HepG2 (cell line): ENCODE results near the gene DAPK3. TPM values are rescaled to one million over a fixed set of nuclear protein-coding genes. Genes with fewer than 3 reads are reported as not detected.

Experiments
- BRCA1 ChIP-seq: sonication (generic); formaldehyde crosslinking; IDR thresholded peaks from 2 replicates; pipeline ENCODE4 v1.4.0; 2020; ENCODE audit warnings: missing genetic modification reagents
- HMG20B ChIP-seq: conservative IDR thresholded peaks from 2 replicates; pipeline ENCODE4 v1.6.1; 2016; ENCODE audit warnings: missing genetic modification reagents, missing compliant biosample characterization
- MATR3 ChIP-seq: sonication (generic); formaldehyde crosslinking; IDR thresholded peaks from 2 replicates; pipeline ENCODE4 v1.4.0; 2020; ENCODE audit warnings: missing genetic modification reagents
- MEF2D ChIP-seq: sonication (generic); formaldehyde crosslinking; IDR thresholded peaks from 2 replicates; pipeline ENCODE4 v1.5.1; 2020; ENCODE audit warnings: mild to moderate bottlenecking, missing genetic modification reagents
- MTA3 ChIP-seq: sonication (generic); formaldehyde crosslinking; IDR thresholded peaks from 2 replicates; pipeline ENCODE4 v1.4.0; 2020; ENCODE audit warnings: missing genetic modification reagents
- NBN ChIP-seq: fragments of 450-650 bp; conservative IDR thresholded peaks from 2 replicates; pipeline ENCODE4 v1.6.1; 2017
- NCOA5 ChIP-seq: sonication (generic); formaldehyde crosslinking; IDR thresholded peaks from 2 replicates; pipeline ENCODE4 v1.4.0; 2020; ENCODE audit warnings: missing genetic modification reagents
- NFATC3 ChIP-seq: sonication (generic); formaldehyde crosslinking; IDR thresholded peaks from 2 replicates; pipeline ENCODE4 v1.5.1; 2020; ENCODE audit warnings: mild to moderate bottlenecking, missing genetic modification reagents
- ONECUT2 ChIP-seq: sonication (generic); formaldehyde crosslinking; IDR thresholded peaks from 2 replicates; pipeline ENCODE4 v1.4.0; 2020; ENCODE audit warnings: missing genetic modification reagents
- REPIN1 ChIP-seq: sonication (generic); formaldehyde crosslinking; IDR thresholded peaks from 2 replicates; pipeline ENCODE4 v1.8.0; 2022; ENCODE audit warnings: missing genetic modification reagents, low read depth, mild to moderate bottlenecking, borderline replicate concordance
- SIN3A ChIP-seq: IDR thresholded peaks from 2 replicates; pipeline ENCODE4 v1.6.1; 2011; ENCODE audit warnings: low read depth, mild to moderate bottlenecking, control low read depth, low read length, borderline replicate concordance
- TCF12 ChIP-seq, 2 experiments: fragments of 450-650 bp in 1 of 2; sonication (generic) in 1 of 2; formaldehyde crosslinking in 1 of 2; IDR thresholded peaks; 2 replicates each; pipeline versions ENCODE4 v1.6.1 to v1.8.0; 2017 to 2022; ENCODE audit warnings: antibody characterized with exemption in 1 of 2, mild to moderate bottlenecking in 1 of 2, missing genetic modification reagents in 1 of 2, moderate library complexity in 1 of 2
- ZMYM4 ChIP-seq: sonication (generic); formaldehyde crosslinking; IDR thresholded peaks from 2 replicates; pipeline ENCODE4 v1.8.1; 2023; ENCODE audit warnings: mild to moderate bottlenecking, missing genetic modification reagents
- ZNF121 ChIP-seq: sonication (generic); formaldehyde crosslinking; IDR thresholded peaks from 2 replicates; pipeline ENCODE4 v1.5.0; 2020; ENCODE audit warnings: mild to moderate bottlenecking, missing genetic modification reagents
- ZNF274 ChIP-seq: sonication (generic); formaldehyde crosslinking; IDR thresholded peaks from 2 replicates; pipeline ENCODE4 v1.5.1; 2020; ENCODE audit warnings: mild to moderate bottlenecking, missing genetic modification reagents
- ZNF292 ChIP-seq: sonication (generic); formaldehyde crosslinking; IDR thresholded peaks from 2 replicates; pipeline ENCODE4 v1.8.1; 2022; ENCODE audit warnings: mild to moderate bottlenecking, low read depth, missing genetic modification reagents, borderline replicate concordance
- ZNF75D ChIP-seq: sonication (generic); formaldehyde crosslinking; IDR thresholded peaks from 2 replicates; pipeline ENCODE4 v1.8.1; 2023; ENCODE audit warnings: missing genetic modification reagents, mild to moderate bottlenecking, borderline replicate concordance
- ZNF780A ChIP-seq: sonication (generic); formaldehyde crosslinking; IDR thresholded peaks from 2 replicates; pipeline ENCODE4 v1.8.0; 2022; ENCODE audit warnings: mild to moderate bottlenecking, missing genetic modification reagents, moderate library complexity
- polyA plus RNA-seq, 8 experiments: library from polyadenylated mRNA; depleted of rRNA in 3 of 8; stranded (reverse) in 7 of 8; unstranded in 1 of 8; fragments of >200 nt; fragmentation: Illumina TruSeq in 4 of 8; extraction: Trizol in 4 of 8; gene quantifications; 2 replicates each; pipeline versions ENCODE4 v1.2.1 to v1.2.3, GENCODE V29; 2011 to 2016; ENCODE audit warnings: low read depth in 4 of 8, missing spikeins in 1 of 8, mixed read lengths in 1 of 8; ENCODE audit not compliant: insufficient read depth in 1 of 8
- total RNA-seq, 5 experiments: library from RNA; depleted of rRNA; stranded (reverse); fragments of >200 nt; fragmentation: Illumina TruSeq; extraction: Trizol; gene quantifications; 2 replicates each; pipeline ENCODE4 v1.2.3, GENCODE V29; 2016; ENCODE audit warnings: low read depth in 1 of 5
- TF ChIP-seq, protein P1 (sequence below): sonication (generic); formaldehyde crosslinking; conservative IDR thresholded peaks from 2 replicates; pipeline ENCODE4 v1.8.0; 2022; ENCODE audit warnings: missing genetic modification reagents
- TF ChIP-seq, protein P2 (sequence below): sonication (generic); formaldehyde crosslinking; IDR thresholded peaks from 2 replicates; pipeline ENCODE4 v1.4.0; 2020; ENCODE audit warnings: missing genetic modification reagents, borderline replicate concordance
- TF ChIP-seq, protein P3 (sequence below): sonication (generic); formaldehyde crosslinking; IDR thresholded peaks from 2 replicates; pipeline ENCODE4 v1.4.0; 2020; ENCODE audit warnings: missing genetic modification reagents, mild to moderate bottlenecking, borderline replicate concordance

DAPK3 gene
- total and polyA plus RNA-seq, 2 of the 13 experiments (the other 11 are each of a cell fraction or from before 2014, with no cell fraction given) = 30.5 to 37.3 TPM

DNA sequence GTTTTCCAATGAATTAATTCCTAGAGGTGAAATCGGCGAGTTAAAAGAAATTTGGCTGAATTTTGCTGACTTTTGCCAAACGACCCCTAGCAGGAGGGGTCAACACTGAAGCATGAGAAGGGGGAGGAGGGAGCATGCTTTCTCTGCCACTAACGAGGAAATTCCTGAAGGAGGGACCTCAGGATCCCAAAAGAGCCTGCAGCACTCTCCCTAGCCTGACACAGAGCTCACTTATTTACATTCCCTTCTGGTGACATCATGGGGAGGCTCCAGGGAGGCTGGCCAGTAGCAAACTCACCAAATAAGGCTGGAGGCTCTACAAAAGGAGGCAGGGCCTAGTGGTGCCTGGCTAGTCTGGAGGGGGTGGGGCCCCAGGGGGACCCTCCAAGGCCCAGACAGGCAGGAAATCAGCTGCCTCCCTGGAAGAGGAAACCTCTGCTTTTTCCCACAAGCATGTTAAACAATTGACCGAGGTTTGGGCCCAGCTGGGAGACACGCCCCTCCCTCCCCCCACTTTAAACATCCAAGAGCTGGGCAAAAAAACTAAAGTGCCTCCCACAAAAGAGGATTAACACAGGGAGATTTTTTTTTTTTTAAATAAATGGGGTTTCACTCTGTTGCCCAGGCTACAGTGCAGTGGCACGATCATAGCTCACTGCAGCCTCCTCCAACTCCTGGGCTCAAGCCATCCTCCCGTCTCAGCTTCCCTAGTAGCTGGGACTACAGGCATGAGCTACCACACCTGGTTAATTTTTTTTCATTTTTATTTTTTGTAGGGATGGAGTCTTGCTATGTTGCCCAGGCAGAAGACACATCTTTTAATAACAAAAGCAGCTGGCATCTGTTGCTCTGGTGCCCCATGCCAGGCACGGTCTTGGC is 2.1 kb downstream of the DAPK3 start (continued):
- TF ChIP-seq, protein P1, sequence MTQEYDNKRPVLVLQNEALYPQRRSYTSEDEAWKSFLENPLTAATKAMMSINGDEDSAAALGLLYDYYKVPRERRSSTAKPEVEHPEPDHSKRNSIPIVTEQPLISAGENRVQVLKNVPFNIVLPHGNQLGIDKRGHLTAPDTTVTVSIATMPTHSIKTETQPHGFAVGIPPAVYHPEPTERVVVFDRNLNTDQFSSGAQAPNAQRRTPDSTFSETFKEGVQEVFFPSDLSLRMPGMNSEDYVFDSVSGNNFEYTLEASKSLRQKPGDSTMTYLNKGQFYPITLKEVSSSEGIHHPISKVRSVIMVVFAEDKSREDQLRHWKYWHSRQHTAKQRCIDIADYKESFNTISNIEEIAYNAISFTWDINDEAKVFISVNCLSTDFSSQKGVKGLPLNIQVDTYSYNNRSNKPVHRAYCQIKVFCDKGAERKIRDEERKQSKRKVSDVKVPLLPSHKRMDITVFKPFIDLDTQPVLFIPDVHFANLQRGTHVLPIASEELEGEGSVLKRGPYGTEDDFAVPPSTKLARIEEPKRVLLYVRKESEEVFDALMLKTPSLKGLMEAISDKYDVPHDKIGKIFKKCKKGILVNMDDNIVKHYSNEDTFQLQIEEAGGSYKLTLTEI (CRISPR knock-in tag) = no peak
- TF ChIP-seq ONECUT2 (CRISPR knock-in tag) (no peak), MEF2D (CRISPR knock-in tag) (no peak), NFATC3 (CRISPR knock-in tag) (no peak), ZNF121 (peak; percentile 45; the same call in 1 of the 2 replicates), NBN (no peak), ZMYM4 (CRISPR knock-in tag) (no peak), ZNF75D (CRISPR knock-in tag) (no peak), ZNF274 (CRISPR knock-in tag) (no peak), REPIN1 (CRISPR knock-in tag) (no peak), TCF12 (IDR thresholded peaks at IDR 0.05) (no peak), TCF12 (CRISPR knock-in tag; IDR thresholded peaks at IDR 0.05) (no peak), SIN3A (no peak; the same call in 1 of the 2 replicates), BRCA1 (CRISPR knock-in tag) (no peak), NCOA5 (CRISPR knock-in tag) (no peak), HMG20B (CRISPR knock-in tag) (no peak), MTA3 (CRISPR knock-in tag) (no peak), ZNF292 (CRISPR knock-in tag) (no peak), ZNF780A (CRISPR knock-in tag) (no peak), MATR3 (CRISPR knock-in tag) (no peak)
- TF ChIP-seq, protein P2, sequence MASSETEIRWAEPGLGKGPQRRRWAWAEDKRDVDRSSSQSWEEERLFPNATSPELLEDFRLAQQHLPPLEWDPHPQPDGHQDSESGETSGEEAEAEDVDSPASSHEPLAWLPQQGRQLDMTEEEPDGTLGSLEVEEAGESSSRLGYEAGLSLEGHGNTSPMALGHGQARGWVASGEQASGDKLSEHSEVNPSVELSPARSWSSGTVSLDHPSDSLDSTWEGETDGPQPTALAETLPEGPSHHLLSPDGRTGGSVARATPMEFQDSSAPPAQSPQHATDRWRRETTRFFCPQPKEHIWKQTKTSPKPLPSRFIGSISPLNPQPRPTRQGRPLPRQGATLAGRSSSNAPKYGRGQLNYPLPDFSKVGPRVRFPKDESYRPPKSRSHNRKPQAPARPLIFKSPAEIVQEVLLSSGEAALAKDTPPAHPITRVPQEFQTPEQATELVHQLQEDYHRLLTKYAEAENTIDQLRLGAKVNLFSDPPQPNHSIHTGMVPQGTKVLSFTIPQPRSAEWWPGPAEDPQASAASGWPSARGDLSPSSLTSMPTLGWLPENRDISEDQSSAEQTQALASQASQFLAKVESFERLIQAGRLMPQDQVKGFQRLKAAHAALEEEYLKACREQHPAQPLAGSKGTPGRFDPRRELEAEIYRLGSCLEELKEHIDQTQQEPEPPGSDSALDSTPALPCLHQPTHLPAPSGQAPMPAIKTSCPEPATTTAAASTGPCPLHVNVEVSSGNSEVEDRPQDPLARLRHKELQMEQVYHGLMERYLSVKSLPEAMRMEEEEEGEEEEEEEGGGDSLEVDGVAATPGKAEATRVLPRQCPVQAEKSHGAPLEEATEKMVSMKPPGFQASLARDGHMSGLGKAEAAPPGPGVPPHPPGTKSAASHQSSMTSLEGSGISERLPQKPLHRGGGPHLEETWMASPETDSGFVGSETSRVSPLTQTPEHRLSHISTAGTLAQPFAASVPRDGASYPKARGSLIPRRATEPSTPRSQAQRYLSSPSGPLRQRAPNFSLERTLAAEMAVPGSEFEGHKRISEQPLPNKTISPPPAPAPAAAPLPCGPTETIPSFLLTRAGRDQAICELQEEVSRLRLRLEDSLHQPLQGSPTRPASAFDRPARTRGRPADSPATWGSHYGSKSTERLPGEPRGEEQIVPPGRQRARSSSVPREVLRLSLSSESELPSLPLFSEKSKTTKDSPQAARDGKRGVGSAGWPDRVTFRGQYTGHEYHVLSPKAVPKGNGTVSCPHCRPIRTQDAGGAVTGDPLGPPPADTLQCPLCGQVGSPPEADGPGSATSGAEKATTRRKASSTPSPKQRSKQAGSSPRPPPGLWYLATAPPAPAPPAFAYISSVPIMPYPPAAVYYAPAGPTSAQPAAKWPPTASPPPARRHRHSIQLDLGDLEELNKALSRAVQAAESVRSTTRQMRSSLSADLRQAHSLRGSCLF (CRISPR knock-in tag) = no peak
- TF ChIP-seq, protein P3, sequence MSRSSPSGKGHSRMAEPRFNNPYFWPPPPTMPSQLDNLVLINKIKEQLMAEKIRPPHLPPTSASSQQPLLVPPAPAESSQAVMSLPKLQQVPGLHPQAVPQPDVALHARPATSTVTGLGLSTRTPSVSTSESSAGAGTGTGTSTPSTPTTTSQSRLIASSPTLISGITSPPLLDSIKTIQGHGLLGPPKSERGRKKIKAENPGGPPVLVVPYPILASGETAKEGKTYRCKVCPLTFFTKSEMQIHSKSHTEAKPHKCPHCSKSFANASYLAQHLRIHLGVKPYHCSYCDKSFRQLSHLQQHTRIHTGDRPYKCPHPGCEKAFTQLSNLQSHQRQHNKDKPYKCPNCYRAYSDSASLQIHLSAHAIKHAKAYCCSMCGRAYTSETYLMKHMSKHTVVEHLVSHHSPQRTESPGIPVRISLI (CRISPR knock-in tag) = no peak
